CD4-positive, alpha-beta memory T cell (primary cell): ENCODE results near the gene ATP8B4. TPM values are rescaled to one million over a fixed set of nuclear protein-coding genes. Genes with fewer than 3 reads are reported as not detected.
"Not testable (repeated sequence)": the region's sequence is repeated elsewhere in the genome, so short reads cannot be mapped to it uniquely, and the experiment has no call there.

Experiments
- CTCF ChIA-PET: fragments of 350-600 bp; sonication (Branson Sonifier 250); formaldehyde crosslinking; loops from one replicate; lab custom pipeline; 2021; ENCODE audit warnings: inconsistent platforms; ENCODE audit not compliant: partially characterized antibody; lab: Charles Lee
- POLR2A ChIA-PET: fragments of 350-600 bp; sonication (Branson Sonifier 250); formaldehyde crosslinking; loops from one replicate; lab custom pipeline; 2021; ENCODE audit not compliant: partially characterized antibody; lab: Charles Lee
- DNase-seq, 5 donors: peaks; one replicate each; pipeline versions ENCODE4 v3.0.0 to v3.0.0-alpha.2; 2020 to 2022; ENCODE audit warnings: mixed read lengths in 1 of 5
- H3K27ac ChIP-seq: one replicate; pipeline ENCODE4 v1.7.0; 2013; ENCODE audit warnings: low read depth, low read length
- H3K27me3 ChIP-seq: 2 replicates; pipeline ENCODE4 v1.7.0; 2013; ENCODE audit warnings: mild to moderate bottlenecking, low read length, moderate library complexity; ENCODE audit not compliant: insufficient read depth
- H3K36me3 ChIP-seq: 2 replicates; pipeline ENCODE4 v1.7.0; 2013; ENCODE audit warnings: mild to moderate bottlenecking, low read length, moderate library complexity; ENCODE audit not compliant: insufficient read depth
- H3K4me1 ChIP-seq: 2 replicates; pipeline ENCODE4 v1.7.0; 2013; ENCODE audit warnings: mild to moderate bottlenecking, low read length, moderate library complexity; ENCODE audit not compliant: insufficient read depth
- H3K4me3 ChIP-seq, 2 donors: one replicate each; pipeline ENCODE4 v1.7.0; 2013; ENCODE audit warnings: low read length in 2 of 2, mild to moderate bottlenecking in 1 of 2
- H3K9me3 ChIP-seq, 2 donors: one replicate each; pipeline ENCODE4 v1.7.0; 2013; ENCODE audit warnings: low read length in 2 of 2, control low read depth in 1 of 2; ENCODE audit not compliant: control insufficient read depth in 1 of 2
- H3K27ac Mint-ChIP-seq, 7 donors: one replicate each; pipeline ENCODE4 v1.8.0; 2020 to 2021; ENCODE audit warnings: mixed read lengths in 7 of 7, mild to moderate bottlenecking in 6 of 7, inconsistent platforms in 3 of 7, moderate library complexity in 3 of 7
- H3K27me3 Mint-ChIP-seq, 2 donors: one replicate each; pipeline ENCODE4 v1.8.0; 2020 to 2021; ENCODE audit warnings: mixed read lengths in 2 of 2
- H3K36me3 Mint-ChIP-seq, 2 donors: one replicate each; pipeline ENCODE4 v1.8.0; 2020 to 2021; ENCODE audit warnings: mixed read lengths in 2 of 2, inconsistent platforms in 1 of 2, mild to moderate bottlenecking in 1 of 2
- H3K4me1 Mint-ChIP-seq, 4 donors: one replicate each; pipeline ENCODE4 v1.8.0; 2020 to 2021; ENCODE audit warnings: mixed read lengths in 4 of 4, mild to moderate bottlenecking in 1 of 4
- H3K4me3 Mint-ChIP-seq, 8 donors: one replicate each; pipeline ENCODE4 v1.8.0; 2020 to 2021; ENCODE audit warnings: mixed read lengths in 8 of 8, mild to moderate bottlenecking in 7 of 8, moderate library complexity in 6 of 8, inconsistent platforms in 3 of 8
- H3K9me3 Mint-ChIP-seq, 8 donors: one replicate each; pipeline ENCODE4 v1.8.0; 2020 to 2021; ENCODE audit warnings: mixed read lengths in 8 of 8, mild to moderate bottlenecking in 5 of 8, inconsistent platforms in 3 of 8, moderate library complexity in 1 of 8
- intact Hi-C: fragments of 100-400 bp; cut with micrococcal nuclease; formaldehyde crosslinking; loops from one replicate; pipeline ENCODE4 v1.15.1; 2023
- polyA plus RNA-seq, 2 donors: library from polyadenylated mRNA; unstranded; fragments of 300-500 nt; fragmentation: Illumina TruSeq; gene quantifications; one replicate each; pipeline ENCODE4 v1.2.3, GENCODE V29; 2021
- total RNA-seq, 2 experiments: library from RNA; stranded (reverse); gene quantifications; one replicate each; pipeline ENCODE4 v1.2.3, GENCODE V29; 2021

The ATP8B4 gene
- total and polyA plus RNA-seq, 4 experiments from 2014 or later, result 0.11 to 0.67 (median 0.44) TPM; not detected in 1

- no peak overlapping the region for H3K27ac Mint-ChIP-seq
- ChIA-PET POLR2A (no interaction called here), CTCF (no interaction called here)
- Histone ChIP-seq H3K4me3 (no peak overlapping the region), H3K27me3 (no peaks in the 10 kb centered on the region), H3K27ac (no peak overlapping the region), H3K36me3 (no peaks in the 10 kb centered on the region), H3K9me3 (no peaks in the 10 kb centered on the region), H3K4me1 (no peaks in the 10 kb centered on the region)
- no peaks in the 10 kb centered on the region for H3K36me3 Mint-ChIP-seq
- intact Hi-C loops, result no loop called here
- DNase-seq, result no peak
- no peak overlapping the region for H3K4me3 Mint-ChIP-seq
- H3K27me3 Mint-ChIP-seq, result peaks cover 0 to 5% of the 10 kb centered on the region in 2 donors
- H3K4me1 Mint-ChIP-seq, result no peaks in the 10 kb centered on the region
- H3K9me3 Mint-ChIP-seq, result peaks cover 0 to 14% (median 7%) of the 10 kb centered on the region in 8 donors
These were observed 155.0 kb downstream of the ATP8B4 start for GRCh38 chr15:49964061-49964460.

- H3K9me3 ChIP-seq, CTCF ChIA-PET, H3K36me3 ChIP-seq, H3K4me1 Mint-ChIP-seq, POLR2A ChIA-PET, H3K4me1 ChIP-seq, H3K27me3 Mint-ChIP-seq, H3K27ac ChIP-seq, H3K4me3 Mint-ChIP-seq, H3K27ac Mint-ChIP-seq, H3K4me3 ChIP-seq, H3K36me3 Mint-ChIP-seq, intact Hi-C loops, H3K27me3 ChIP-seq, DNase-seq: not testable (repeated sequence)
- H3K9me3 Mint-ChIP-seq, result peaks cover 0 to 20% (median 11%) of the 10 kb centered on the region in 8 donors
These were observed 155.8 kb downstream of the ATP8B4 start for GRCh38 chr15:49963033-49963772.

- no peak overlapping the region for H3K4me3 ChIP-seq
- H3K27ac ChIP-seq, result no peak overlapping the region
- peaks cover 0 to 1% of the 10 kb centered on the region in 2 donors for H3K27me3 Mint-ChIP-seq
- H3K9me3 Mint-ChIP-seq, result peaks cover 0 to 20% (median 11%) of the 10 kb centered on the region in 8 donors
- no peaks in the 10 kb centered on the region for H3K4me1 ChIP-seq
- no peak for DNase-seq
- H3K27ac Mint-ChIP-seq, result no peak overlapping the region
- no peak overlapping the region for H3K4me3 Mint-ChIP-seq
- no peaks in the 10 kb centered on the region for H3K27me3 ChIP-seq
- no peaks in the 10 kb centered on the region for H3K36me3 ChIP-seq
- intact Hi-C loops, result no loop called here
- ChIA-PET POLR2A (no interaction called here), CTCF (no interaction called here)
- H3K36me3 Mint-ChIP-seq, result no peaks in the 10 kb centered on the region
- H3K9me3 ChIP-seq, result no peaks in the 10 kb centered on the region
- H3K4me1 Mint-ChIP-seq, result no peaks in the 10 kb centered on the region
These were observed 156.9 kb downstream of the ATP8B4 start for GRCh38 chr15:49962044-49962602.

GRCh38 chr15:49953421-49953820 lies 165.6 kb downstream of the ATP8B4 start:
- Mint-ChIP-seq H3K36me3 (peaks cover 0 to 3% of the 10 kb centered on the region in 2 donors), H3K27ac (no peak overlapping the region), H3K4me3 (no peak overlapping the region), H3K4me1 (no peaks in the 10 kb centered on the region), H3K9me3 (peaks cover 5 to 29% (median 13%) of the 10 kb centered on the region in 8 donors), H3K27me3 (peaks cover 2 to 4% of the 10 kb centered on the region in 2 donors)
- DNase-seq, result no peak
- no peaks in the 10 kb centered on the region for H3K4me1 ChIP-seq
- H3K36me3 ChIP-seq, result no peaks in the 10 kb centered on the region
- no peaks in the 10 kb centered on the region for H3K27me3 ChIP-seq
- POLR2A ChIA-PET, result no interaction called here
- intact Hi-C loops, result no loop called here
- H3K4me3 ChIP-seq, result no peak overlapping the region
- CTCF ChIA-PET, result no interaction called here
- H3K27ac ChIP-seq, result no peak overlapping the region
- H3K9me3 ChIP-seq, result no peaks in the 10 kb centered on the region

DNA sequence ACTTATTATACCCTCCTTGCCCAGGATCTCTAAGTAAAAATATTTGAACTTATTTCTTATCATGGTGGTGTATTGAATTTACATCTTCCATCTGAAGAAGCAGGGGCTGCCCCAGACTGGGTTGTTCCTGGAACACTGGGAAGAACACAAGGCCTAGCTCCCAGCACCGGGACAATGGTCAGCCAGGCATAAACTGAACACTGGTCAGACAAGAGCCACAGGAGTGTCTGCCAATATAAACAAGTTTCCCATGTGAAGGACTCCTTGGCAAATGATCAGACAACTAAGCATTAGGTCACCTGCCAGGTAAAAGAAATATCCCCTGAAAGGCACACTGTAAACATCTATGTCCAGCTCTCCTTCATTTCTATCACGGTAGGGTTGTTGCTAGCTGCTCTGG lies 172.4 kb downstream of the ATP8B4 start:
- DNase-seq, result no peak
- ChIA-PET POLR2A (no interaction called here), CTCF (no interaction called here)
- Mint-ChIP-seq H3K36me3 (no peaks in the 10 kb centered on the region), H3K9me3 (peaks cover 10 to 42% (median 21%) of the 10 kb centered on the region in 8 donors), H3K27me3 (peaks cover 0 to 3% of the 10 kb centered on the region in 2 donors), H3K4me3 (no peak overlapping the region), H3K27ac (no peak overlapping the region), H3K4me1 (no peaks in the 10 kb centered on the region)
- Histone ChIP-seq H3K27me3 (no peaks in the 10 kb centered on the region), H3K27ac (no peak overlapping the region), H3K36me3 (no peaks in the 10 kb centered on the region), H3K4me1 (no peaks in the 10 kb centered on the region), H3K9me3 (no peaks in the 10 kb centered on the region), H3K4me3 (no peak overlapping the region)
- intact Hi-C loops, result no loop called here

DNA sequence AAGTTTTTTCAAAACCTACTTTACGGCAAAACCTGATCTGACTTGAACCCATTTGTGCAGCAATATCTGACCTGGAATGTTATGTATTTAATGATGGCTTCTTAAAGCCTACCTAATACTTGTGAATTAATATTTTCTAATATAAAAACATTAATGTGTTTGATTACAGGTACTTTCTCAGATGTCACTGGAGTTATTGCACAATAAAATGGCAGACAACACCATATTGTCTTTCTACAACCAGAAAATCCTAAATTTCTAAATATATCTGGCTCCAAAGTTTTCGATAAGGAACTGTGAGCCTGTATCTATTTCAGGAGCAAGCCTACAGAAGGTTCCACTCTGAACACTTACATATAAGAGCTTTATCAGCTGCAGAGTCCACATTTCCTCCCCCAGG lies 184.5 kb downstream of the ATP8B4 start:
- Mint-ChIP-seq H3K27me3 (peaks cover 0 to 2% of the 10 kb centered on the region in 2 donors), H3K4me1 (no peaks in the 10 kb centered on the region), H3K9me3 (peaks cover 0 to 14% (median 4%) of the 10 kb centered on the region in 8 donors), H3K36me3 (no peaks in the 10 kb centered on the region), H3K4me3 (no peak overlapping the region), H3K27ac (no peak overlapping the region)
- H3K4me3 ChIP-seq, result no peak overlapping the region
- no peaks in the 10 kb centered on the region for H3K36me3 ChIP-seq
- ChIA-PET POLR2A (no interaction called here), CTCF (no interaction called here)
- no peaks in the 10 kb centered on the region for H3K9me3 ChIP-seq
- H3K4me1 ChIP-seq, result no peaks in the 10 kb centered on the region
- no peak overlapping the region for H3K27ac ChIP-seq
- intact Hi-C loops, result no loop called here
- no peak for DNase-seq
- no peaks in the 10 kb centered on the region for H3K27me3 ChIP-seq

DNA sequence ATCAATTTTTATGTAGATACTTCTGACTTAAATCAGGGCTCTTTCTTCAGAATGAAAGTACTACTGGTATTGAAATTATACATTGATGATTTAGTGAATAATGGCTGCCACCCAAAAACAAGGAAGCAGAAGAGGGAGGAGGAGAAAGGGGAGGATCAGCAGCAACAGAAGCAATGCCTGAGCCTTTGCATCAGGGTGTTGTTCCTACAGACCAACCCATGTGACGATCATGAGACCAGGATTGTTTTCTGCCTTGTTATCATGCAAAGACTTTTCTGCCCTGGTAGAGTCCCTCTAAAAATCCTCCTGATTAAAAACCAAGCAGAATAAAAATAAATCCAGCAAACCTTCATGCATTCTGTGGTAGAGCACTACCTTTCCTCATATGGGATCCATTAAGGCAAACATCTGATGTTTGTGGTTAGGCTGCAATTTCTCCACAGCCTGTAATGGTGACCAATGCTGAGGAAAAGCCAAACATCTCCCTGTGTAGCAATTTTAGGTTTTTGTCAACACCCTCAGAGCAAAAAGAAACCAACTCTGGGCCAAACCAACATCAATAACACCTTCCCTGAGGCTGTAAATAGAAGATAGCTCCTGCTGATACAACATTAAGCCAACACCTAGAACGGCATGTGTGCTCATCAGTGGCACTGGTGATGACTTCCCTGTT lies 191.7 kb downstream of the ATP8B4 start:
- no peak for DNase-seq
- Mint-ChIP-seq H3K4me3 (no peak overlapping the region), H3K27me3 (peaks cover 3 to 5% of the 10 kb centered on the region in 2 donors), H3K27ac (no peak overlapping the region), H3K36me3 (no peaks in the 10 kb centered on the region), H3K9me3 (no peaks in the 10 kb centered on the region), H3K4me1 (no peaks in the 10 kb centered on the region)
- no peaks in the 10 kb centered on the region for H3K36me3 ChIP-seq
- no peak overlapping the region for H3K4me3 ChIP-seq
- H3K9me3 ChIP-seq, result no peaks in the 10 kb centered on the region
- intact Hi-C loops, result no loop called here
- H3K4me1 ChIP-seq, result no peaks in the 10 kb centered on the region
- ChIA-PET CTCF (no interaction called here), POLR2A (no interaction called here)
- no peak overlapping the region for H3K27ac ChIP-seq
- H3K27me3 ChIP-seq, result no peaks in the 10 kb centered on the region
